Osteoblast (primary cell): ENCODE data around the gene MAN2B1. TPM values are rescaled to one million over a fixed set of nuclear protein-coding genes. Genes with fewer than 3 reads are reported as not detected.
A peak's percentile ranks its signal among the peaks of the same experiment; 100 is the strongest.

Experiments used
- DNase-seq: peaks from one replicate; pipeline ENCODE4 v3.0.0; 2011; ENCODE audit warnings: low spot score, mixed read lengths; ENCODE audit not compliant: insufficient read length; ENCODE audit errors: missing footprints
- H2AFZ ChIP-seq: 2 replicates; pipeline ENCODE4 v1.6.0; 2011; ENCODE audit warnings: mild to moderate bottlenecking, low read length
- H3K27ac ChIP-seq: 2 replicates; pipeline ENCODE4 v1.5.1; 2011; ENCODE audit warnings: mild to moderate bottlenecking, low read depth, low read length, moderate library complexity
- H3K27me3 ChIP-seq: 2 replicates; pipeline ENCODE4 v1.6.0; 2012; ENCODE audit warnings: mild to moderate bottlenecking, control low read depth, inconsistent platforms, low read length, moderate library complexity; ENCODE audit not compliant: insufficient read depth
- H3K36me3 ChIP-seq: 2 replicates; pipeline ENCODE4 v1.5.1; 2011; ENCODE audit warnings: mild to moderate bottlenecking, low read length, control low read depth, moderate library complexity; ENCODE audit not compliant: insufficient read depth
- H3K4me1 ChIP-seq: 2 replicates; pipeline ENCODE4 v1.5.1; 2011; ENCODE audit warnings: mild to moderate bottlenecking, low read length, control low read depth, moderate library complexity; ENCODE audit not compliant: insufficient read depth
- H3K4me2 ChIP-seq: 2 replicates; pipeline ENCODE4 v1.6.0; 2011; ENCODE audit warnings: mild to moderate bottlenecking, low read length; ENCODE audit not compliant: insufficient read depth
- H3K4me3 ChIP-seq: fragments of 200-600 bp; sonication (generic); 3 replicates; pipeline ENCODE4 v1.5.1; 2012; ENCODE audit warnings: mild to moderate bottlenecking, low read length, inconsistent platforms; ENCODE audit not compliant: insufficient read depth
- H3K79me2 ChIP-seq: 2 replicates; pipeline ENCODE4 v1.6.0; 2012; ENCODE audit warnings: mild to moderate bottlenecking, low read length, control low read depth, inconsistent platforms; ENCODE audit not compliant: insufficient read depth
- H3K9me3 ChIP-seq: 2 replicates; pipeline ENCODE4 v1.5.1; 2011; ENCODE audit warnings: low read depth, low read length, control low read depth
- H4K20me1 ChIP-seq: 2 replicates; pipeline ENCODE4 v1.6.0; 2012; ENCODE audit warnings: mild to moderate bottlenecking, low read length, control low read depth; ENCODE audit not compliant: insufficient read depth
- total RNA-seq: library from RNA; depleted of rRNA; stranded (reverse); fragments of >200 nt; gene quantifications from 2 replicates; pipeline ENCODE4 v1.2.3, GENCODE V29; 2012
- TF ChIP-seq, protein P1 (sequence below): IDR thresholded peaks from 2 replicates; pipeline ENCODE4 v1.5.1; 2011; ENCODE audit warnings: mild to moderate bottlenecking, low read depth, low read length, moderate library complexity; ENCODE audit errors: extremely low read depth

The MAN2B1 gene
- total RNA-seq, 1 donor: 35.8 TPM

GRCh38 chr19:12672744-12673143 is 6.2 kb upstream of the MAN2B1 start:
- H3K9me3 ChIP-seq: no peaks in the 10 kb centered on the region
- no peaks in the 10 kb centered on the region for H3K27me3 ChIP-seq
- H3K36me3 ChIP-seq: peaks cover 45% of the 10 kb centered on the region
- H3K79me2 ChIP-seq: peaks cover 34% of the 10 kb centered on the region
- no peak overlapping the region for H3K4me2 ChIP-seq
- DNase-seq: peak; percentile 79
- TF ChIP-seq, protein P1, sequence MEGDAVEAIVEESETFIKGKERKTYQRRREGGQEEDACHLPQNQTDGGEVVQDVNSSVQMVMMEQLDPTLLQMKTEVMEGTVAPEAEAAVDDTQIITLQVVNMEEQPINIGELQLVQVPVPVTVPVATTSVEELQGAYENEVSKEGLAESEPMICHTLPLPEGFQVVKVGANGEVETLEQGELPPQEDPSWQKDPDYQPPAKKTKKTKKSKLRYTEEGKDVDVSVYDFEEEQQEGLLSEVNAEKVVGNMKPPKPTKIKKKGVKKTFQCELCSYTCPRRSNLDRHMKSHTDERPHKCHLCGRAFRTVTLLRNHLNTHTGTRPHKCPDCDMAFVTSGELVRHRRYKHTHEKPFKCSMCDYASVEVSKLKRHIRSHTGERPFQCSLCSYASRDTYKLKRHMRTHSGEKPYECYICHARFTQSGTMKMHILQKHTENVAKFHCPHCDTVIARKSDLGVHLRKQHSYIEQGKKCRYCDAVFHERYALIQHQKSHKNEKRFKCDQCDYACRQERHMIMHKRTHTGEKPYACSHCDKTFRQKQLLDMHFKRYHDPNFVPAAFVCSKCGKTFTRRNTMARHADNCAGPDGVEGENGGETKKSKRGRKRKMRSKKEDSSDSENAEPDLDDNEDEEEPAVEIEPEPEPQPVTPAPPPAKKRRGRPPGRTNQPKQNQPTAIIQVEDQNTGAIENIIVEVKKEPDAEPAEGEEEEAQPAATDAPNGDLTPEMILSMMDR: no peak
- H2AFZ ChIP-seq: no peak overlapping the region
- H4K20me1 ChIP-seq: peaks cover 24% of the 10 kb centered on the region
- H3K27ac ChIP-seq: no peak overlapping the region
- no peak overlapping the region for H3K4me3 ChIP-seq
- peaks cover 18% of the 10 kb centered on the region for H3K4me1 ChIP-seq

DNA sequence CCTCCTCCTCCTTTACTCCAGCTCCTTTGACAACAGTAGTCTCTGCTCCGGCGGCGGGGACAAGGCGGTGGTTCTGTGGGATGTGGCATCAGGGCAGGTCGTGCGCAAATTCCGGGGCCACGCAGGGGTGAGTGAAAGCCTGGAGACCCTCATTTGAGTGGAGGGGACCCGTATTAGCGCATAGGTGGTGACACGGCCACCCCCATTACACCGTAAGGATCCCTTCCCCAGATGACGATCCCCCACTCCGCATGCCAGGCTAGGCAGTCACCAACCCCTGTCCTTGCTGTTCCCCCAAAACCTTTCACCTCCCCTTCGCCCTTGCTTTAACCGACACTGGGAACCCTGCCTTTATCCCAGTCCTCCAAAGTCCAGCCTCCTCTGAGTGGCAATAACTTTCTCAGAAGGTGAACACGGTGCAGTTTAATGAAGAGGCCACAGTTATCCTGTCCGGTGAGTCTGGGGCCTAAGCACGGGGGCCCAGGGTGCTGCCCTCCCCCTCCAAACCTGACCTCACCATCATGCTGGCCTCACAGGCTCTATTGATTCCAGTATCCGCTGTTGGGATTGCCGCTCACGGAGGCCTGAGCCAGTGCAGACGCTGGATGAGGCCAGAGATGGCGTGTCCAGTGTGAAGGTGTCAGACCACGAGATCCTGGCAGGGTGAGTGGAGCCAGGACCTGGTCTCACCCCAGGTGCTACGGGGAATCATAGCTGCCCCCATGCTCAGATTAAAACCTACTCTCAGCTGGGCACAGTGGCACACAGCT is 3.8 kb upstream of the MAN2B1 start:
- Histone ChIP-seq H3K4me1 (peaks cover 34% of the 10 kb centered on the region), H3K4me2 (peak overlapping the region; percentile 89), H3K27me3 (no peaks in the 10 kb centered on the region), H2AFZ (peak overlapping the region; percentile 90), H3K27ac (peak overlapping the region; percentile 95), H3K4me3 (peak overlapping the region; percentile 80), H3K9me3 (no peaks in the 10 kb centered on the region), H4K20me1 (peaks cover 8% of the 10 kb centered on the region), H3K36me3 (peaks cover 22% of the 10 kb centered on the region), H3K79me2 (peaks cover 50% of the 10 kb centered on the region)
- DNase-seq: peak; percentile 59
- TF ChIP-seq, protein P1: no peak

- Histone ChIP-seq H4K20me1 (peaks cover 8% of the 10 kb centered on the region), H3K4me3 (peak overlapping the region; percentile 80), H3K9me3 (no peaks in the 10 kb centered on the region), H3K4me2 (peak overlapping the region; percentile 89), H3K36me3 (peaks cover 22% of the 10 kb centered on the region), H3K4me1 (peaks cover 34% of the 10 kb centered on the region), H3K27ac (peak overlapping the region; percentile 95), H2AFZ (peak overlapping the region; percentile 90), H3K27me3 (no peaks in the 10 kb centered on the region), H3K79me2 (peaks cover 50% of the 10 kb centered on the region)
- TF ChIP-seq, protein P1: no peak
- peak; percentile 97 for DNase-seq
Measured at GRCh38 chr19:12669270-12670158, 3.0 kb upstream of the MAN2B1 start.

- Histone ChIP-seq H3K27me3 (no peaks in the 10 kb centered on the region), H3K79me2 (peaks cover 47% of the 10 kb centered on the region), H3K36me3 (peaks cover 22% of the 10 kb centered on the region), H4K20me1 (peaks cover 8% of the 10 kb centered on the region), H3K9me3 (no peaks in the 10 kb centered on the region), H3K4me3 (peak overlapping the region; percentile 80), H3K4me1 (peaks cover 34% of the 10 kb centered on the region), H2AFZ (peak overlapping the region; percentile 90), H3K27ac (peak overlapping the region; percentile 95), H3K4me2 (peak overlapping the region; percentile 89)
- TF ChIP-seq, protein P1: no peak
- peak; percentile 95 for DNase-seq
Measured at GRCh38 chr19:12668932-12669269, 2.4 kb upstream of the MAN2B1 start.
